ENCODE results near the gene CABP1.

GRCh38 chr12:120661432-120661831 lies 21.0 kb downstream of the CABP1 start:
- TF ChIP-seq CTCF (IDR thresholded peaks at IDR 0.05) = no peak
- no peak for TF ChIP-seq POLR2A (IDR thresholded peaks at IDR 0.05)
